ENCODE results near the gene RNF17. TPM values are rescaled to one million over a fixed set of nuclear protein-coding genes. Genes with fewer than 3 reads are reported as not detected.

RNF17 gene
- total RNA-seq, 1 donor from 2014 or later, result not detected

DNA sequence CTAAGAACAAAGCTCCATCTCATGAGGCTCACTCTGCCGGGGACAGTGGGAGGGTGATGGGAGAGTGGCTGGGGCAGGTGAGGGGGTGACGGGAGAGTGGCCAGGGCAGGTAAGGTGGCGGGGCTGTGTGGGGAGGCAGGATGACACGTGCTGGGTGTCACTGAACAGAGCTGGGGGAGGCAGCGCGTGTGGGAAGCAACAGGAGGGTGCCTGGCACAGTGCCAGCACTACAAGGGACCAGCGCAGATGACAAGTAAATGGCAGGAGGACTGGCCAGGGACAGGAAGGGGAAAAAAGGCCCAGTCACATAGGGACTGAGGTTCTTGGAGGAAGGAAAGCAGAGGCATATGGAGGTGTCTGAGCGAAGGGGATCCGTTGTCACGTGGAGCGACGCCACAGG lies 129.9 kb downstream of the RNF17 start:
- H3K4me3 Mint-ChIP-seq (ENCODE audit: unreplicated experiment), result no peak overlapping the region
- Histone ChIP-seq H2AFZ (ENCODE audit: low read depth, low read length) (no peak overlapping the region), H3K9me3 (ENCODE audit: insufficient read depth, low read depth, low read length) (no peaks in the 10 kb centered on the region), H3K79me2 (ENCODE audit: insufficient read depth, low read length) (no peaks in the 10 kb centered on the region), H3K27me3 (ENCODE audit: insufficient read depth, low read length) (no peaks in the 10 kb centered on the region), H3K9ac (ENCODE audit: low read length) (no peak overlapping the region), H3K4me3 (ENCODE audit: insufficient read depth, low read depth, low read length) (no peak overlapping the region), H3K4me1 (ENCODE audit: insufficient read depth, low read length) (no peaks in the 10 kb centered on the region), H3K36me3 (ENCODE audit: insufficient read depth, low read length) (peaks cover 7% of the 10 kb centered on the region), H3K27ac (ENCODE audit: low read depth, low read length) (no peak overlapping the region), H4K20me1 (ENCODE audit: insufficient read depth, low read length) (no peaks in the 10 kb centered on the region), H3K4me2 (ENCODE audit: low read length) (no peak overlapping the region)
- no peaks in the 10 kb centered on the region for H3K4me1 Mint-ChIP-seq (ENCODE audit: low read depth, unreplicated experiment)
- no peak for DNase-seq (ENCODE audit: low read depth)
- H3K27me3 Mint-ChIP-seq (ENCODE audit: low read depth, unreplicated experiment), result no peaks in the 10 kb centered on the region
- H3K27ac Mint-ChIP-seq (ENCODE audit: unreplicated experiment), result no peak overlapping the region
- peaks cover 9% of the 10 kb centered on the region for H3K36me3 Mint-ChIP-seq (ENCODE audit: low read depth, unreplicated experiment)
- TF ChIP-seq, protein P1, sequence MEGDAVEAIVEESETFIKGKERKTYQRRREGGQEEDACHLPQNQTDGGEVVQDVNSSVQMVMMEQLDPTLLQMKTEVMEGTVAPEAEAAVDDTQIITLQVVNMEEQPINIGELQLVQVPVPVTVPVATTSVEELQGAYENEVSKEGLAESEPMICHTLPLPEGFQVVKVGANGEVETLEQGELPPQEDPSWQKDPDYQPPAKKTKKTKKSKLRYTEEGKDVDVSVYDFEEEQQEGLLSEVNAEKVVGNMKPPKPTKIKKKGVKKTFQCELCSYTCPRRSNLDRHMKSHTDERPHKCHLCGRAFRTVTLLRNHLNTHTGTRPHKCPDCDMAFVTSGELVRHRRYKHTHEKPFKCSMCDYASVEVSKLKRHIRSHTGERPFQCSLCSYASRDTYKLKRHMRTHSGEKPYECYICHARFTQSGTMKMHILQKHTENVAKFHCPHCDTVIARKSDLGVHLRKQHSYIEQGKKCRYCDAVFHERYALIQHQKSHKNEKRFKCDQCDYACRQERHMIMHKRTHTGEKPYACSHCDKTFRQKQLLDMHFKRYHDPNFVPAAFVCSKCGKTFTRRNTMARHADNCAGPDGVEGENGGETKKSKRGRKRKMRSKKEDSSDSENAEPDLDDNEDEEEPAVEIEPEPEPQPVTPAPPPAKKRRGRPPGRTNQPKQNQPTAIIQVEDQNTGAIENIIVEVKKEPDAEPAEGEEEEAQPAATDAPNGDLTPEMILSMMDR (IDR thresholded peaks at IDR 0.05; ENCODE audit: insufficient read depth, low read depth, low read length), result no peak
- H3K9me3 Mint-ChIP-seq (ENCODE audit: unreplicated experiment), result no peaks in the 10 kb centered on the region
- no peak for FAIRE-seq

DNA sequence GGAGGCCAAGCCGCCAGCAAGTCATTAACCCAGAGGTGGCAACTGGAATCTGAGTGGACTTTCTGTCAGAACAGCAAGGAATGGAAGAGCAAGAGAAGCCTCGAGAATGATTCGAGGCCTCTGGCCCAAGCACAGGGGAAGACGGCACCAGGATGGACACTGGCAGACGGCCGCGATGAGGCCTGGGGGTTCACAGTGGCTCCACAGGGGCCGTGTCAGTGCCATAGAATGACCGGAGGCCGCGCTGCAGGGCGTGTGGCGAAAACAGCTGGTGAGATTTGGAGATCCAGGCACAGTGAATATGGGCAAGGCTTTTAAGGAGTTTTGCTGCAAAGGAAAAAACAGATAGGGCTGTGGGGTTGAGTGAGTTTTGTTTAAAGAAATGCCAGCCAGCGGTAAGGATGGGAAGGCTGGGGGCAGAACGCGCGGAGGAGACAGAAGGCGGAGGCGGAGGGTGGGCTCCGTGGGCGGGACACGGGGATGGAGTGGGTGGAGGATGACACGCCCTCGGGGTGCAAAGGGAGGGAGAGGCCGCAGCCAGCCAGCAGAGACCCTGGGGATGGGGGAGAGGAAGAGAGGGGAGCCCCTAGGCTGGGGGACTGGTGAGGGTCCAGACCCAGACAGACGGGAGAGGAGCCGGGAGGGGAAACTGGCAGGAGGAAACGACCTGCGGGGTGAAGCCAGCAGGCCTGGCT lies 130.5 kb downstream of the RNF17 start:
- no peak for DNase-seq (ENCODE audit: low read depth)
- Histone ChIP-seq H2AFZ (ENCODE audit: low read depth, low read length) (no peak overlapping the region), H3K4me1 (ENCODE audit: insufficient read depth, low read length) (no peaks in the 10 kb centered on the region), H3K27me3 (ENCODE audit: insufficient read depth, low read length) (no peaks in the 10 kb centered on the region), H3K79me2 (ENCODE audit: insufficient read depth, low read length) (no peaks in the 10 kb centered on the region), H3K36me3 (ENCODE audit: insufficient read depth, low read length) (peaks cover 9% of the 10 kb centered on the region), H3K27ac (ENCODE audit: low read depth, low read length) (no peak overlapping the region), H4K20me1 (ENCODE audit: insufficient read depth, low read length) (no peaks in the 10 kb centered on the region), H3K9me3 (ENCODE audit: insufficient read depth, low read depth, low read length) (no peaks in the 10 kb centered on the region), H3K9ac (ENCODE audit: low read length) (no peak overlapping the region), H3K4me2 (ENCODE audit: low read length) (no peak overlapping the region), H3K4me3 (ENCODE audit: insufficient read depth, low read depth, low read length) (no peak overlapping the region)
- Mint-ChIP-seq H3K4me1 (ENCODE audit: low read depth, unreplicated experiment) (no peaks in the 10 kb centered on the region), H3K9me3 (ENCODE audit: unreplicated experiment) (no peaks in the 10 kb centered on the region), H3K4me3 (ENCODE audit: unreplicated experiment) (no peak overlapping the region), H3K27me3 (ENCODE audit: low read depth, unreplicated experiment) (no peaks in the 10 kb centered on the region), H3K27ac (ENCODE audit: unreplicated experiment) (no peak overlapping the region), H3K36me3 (ENCODE audit: low read depth, unreplicated experiment) (peaks cover 9% of the 10 kb centered on the region)
- TF ChIP-seq, protein P1 (IDR thresholded peaks at IDR 0.05; ENCODE audit: insufficient read depth, low read depth, low read length), result no peak
- TF ChIP-seq EZH2 (IDR thresholded peaks at IDR 0.05; ENCODE audit: insufficient read depth, low read length), result no peak
- FAIRE-seq, result no peak

DNA sequence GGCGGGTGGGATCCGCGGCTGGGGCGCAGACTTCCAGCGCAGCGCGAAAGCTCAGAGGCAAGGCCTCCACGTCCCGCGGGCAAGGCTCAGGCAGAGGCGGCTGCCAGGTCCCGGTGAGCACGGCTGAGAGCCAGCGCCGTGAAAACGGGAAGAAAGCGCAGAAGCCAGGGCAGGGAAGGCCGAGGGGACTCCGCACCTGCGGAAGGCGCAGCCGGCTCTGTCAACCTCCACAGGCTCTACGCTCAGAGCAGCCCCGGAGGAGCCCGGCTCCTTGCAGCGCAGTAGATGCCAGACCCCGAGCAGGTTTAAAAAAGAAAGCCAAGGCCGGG lies 131.0 kb downstream of the RNF17 start:
- H3K4me3 ChIP-seq (ENCODE audit: insufficient read depth, low read depth, low read length), result no peak overlapping the region
- no peaks in the 10 kb centered on the region for H3K9me3 ChIP-seq (ENCODE audit: insufficient read depth, low read depth, low read length)
- no peak overlapping the region for H3K9ac ChIP-seq (ENCODE audit: low read length)
- Mint-ChIP-seq H3K36me3 (ENCODE audit: low read depth, unreplicated experiment) (peaks cover 8% of the 10 kb centered on the region), H3K27me3 (ENCODE audit: low read depth, unreplicated experiment) (no peaks in the 10 kb centered on the region), H3K9me3 (ENCODE audit: unreplicated experiment) (no peaks in the 10 kb centered on the region), H3K4me3 (ENCODE audit: unreplicated experiment) (no peak overlapping the region), H3K4me1 (ENCODE audit: low read depth, unreplicated experiment) (no peaks in the 10 kb centered on the region), H3K27ac (ENCODE audit: unreplicated experiment) (no peak overlapping the region)
- H3K79me2 ChIP-seq (ENCODE audit: insufficient read depth, low read length), result no peaks in the 10 kb centered on the region
- H2AFZ ChIP-seq (ENCODE audit: low read depth, low read length), result no peak overlapping the region
- TF ChIP-seq EZH2 (IDR thresholded peaks at IDR 0.05; ENCODE audit: insufficient read depth, low read length), result no peak
- TF ChIP-seq, protein P1 (IDR thresholded peaks at IDR 0.05; ENCODE audit: insufficient read depth, low read depth, low read length), result no peak
- H3K36me3 ChIP-seq (ENCODE audit: insufficient read depth, low read length), result peaks cover 9% of the 10 kb centered on the region
- FAIRE-seq, result no peak
- no peaks in the 10 kb centered on the region for H3K27me3 ChIP-seq (ENCODE audit: insufficient read depth, low read length)
- no peak overlapping the region for H3K27ac ChIP-seq (ENCODE audit: low read depth, low read length)
- no peaks in the 10 kb centered on the region for H3K4me1 ChIP-seq (ENCODE audit: insufficient read depth, low read length)
- no peak for DNase-seq (ENCODE audit: low read depth)
- H4K20me1 ChIP-seq (ENCODE audit: insufficient read depth, low read length), result no peaks in the 10 kb centered on the region
- H3K4me2 ChIP-seq (ENCODE audit: low read length), result no peak overlapping the region

All from astrocyte (in vitro differentiated cells and primary cell).